C1 segment of cervical spinal cord (tissue), 14 donors: Measurements from ENCODE around the gene XRN2.
"Not testable (repeated sequence)": the region's sequence is repeated elsewhere in the genome, so short reads cannot be mapped to it uniquely, and the experiment has no call there.

Source experiments
- DNase-seq, 14 donors: peaks; one replicate each; lab custom pipeline; 2025; lab: John Stamatoyannopoulos, UW

XRN2 gene

GRCh38 chr20:21344206-21344900 is 41.2 kb downstream of the XRN2 start:
- DNase-seq: no peak

GRCh38 chr20:21344961-21345360 is 41.8 kb downstream of the XRN2 start:
- no peak for DNase-seq

GRCh38 chr20:21352703-21353102 is 49.6 kb downstream of the XRN2 start:
- DNase-seq: no peak

- no peak for DNase-seq
These were observed 50.1 kb downstream of the XRN2 start for GRCh38 chr20:21353236-21353635.

GRCh38 chr20:21355981-21356380 is 52.9 kb downstream of the XRN2 start:
- no peak for DNase-seq

GRCh38 chr20:21356386-21356785 is 53.3 kb downstream of the XRN2 start:
- DNase-seq: no peak

- DNase-seq: no peak
These were observed 54.7 kb downstream of the XRN2 start for GRCh38 chr20:21357844-21358243.

- DNase-seq: no peak
These were observed 55.6 kb downstream of the XRN2 start for GRCh38 chr20:21358737-21359136.

GRCh38 chr20:21360705-21361104 is 57.6 kb downstream of the XRN2 start:
- no peak for DNase-seq

- no peak for DNase-seq
These were observed 58.1 kb downstream of the XRN2 start for GRCh38 chr20:21361266-21361665.

GRCh38 chr20:21364413-21364812 is 61.3 kb downstream of the XRN2 start:
- DNase-seq: no peak

- no peak for DNase-seq
These were observed 62.6 kb downstream of the XRN2 start for GRCh38 chr20:21365771-21366170.

GRCh38 chr20:21366273-21366672 is 63.1 kb downstream of the XRN2 start:
- not testable (repeated sequence) for DNase-seq

- no peak for DNase-seq
These were observed 65.7 kb downstream of the XRN2 start for GRCh38 chr20:21368791-21369190.

GRCh38 chr20:21371193-21371592 is 68.1 kb downstream of the XRN2 start:
- DNase-seq: no peak

GRCh38 chr20:21372016-21372415 is 68.9 kb downstream of the XRN2 start:
- DNase-seq: no peak

GRCh38 chr20:21373436-21373835 is 70.3 kb downstream of the XRN2 start:
- no peak for DNase-seq

GRCh38 chr20:21376626-21377025 is 73.5 kb downstream of the XRN2 start:
- DNase-seq: no peak

GRCh38 chr20:21377701-21378100 is 74.6 kb downstream of the XRN2 start:
- DNase-seq: no peak

- DNase-seq: no peak
These were observed 75.1 kb downstream of the XRN2 start for GRCh38 chr20:21378259-21378658.

- DNase-seq: no peak
These were observed 77.6 kb downstream of the XRN2 start for GRCh38 chr20:21380711-21381110.

- DNase-seq: no peak
These were observed 78.5 kb downstream of the XRN2 start for GRCh38 chr20:21381619-21382018.

GRCh38 chr20:21384308-21384892 is 81.3 kb downstream of the XRN2 start:
- DNase-seq: no peak

GRCh38 chr20:21386111-21386510 is 83.0 kb downstream of the XRN2 start:
- DNase-seq: no peak
